Activated T-cell treated with anti-CD3 and anti-CD28 coated beads, Interleukin-2, amount 50 U/mL, for 72 hours (primary cell): ENCODE results near the gene ZNF486. TPM values are rescaled to one million over a fixed set of nuclear protein-coding genes. Genes with fewer than 3 reads are reported as not detected.
A peak's percentile ranks its signal among the peaks of the same experiment; 100 is the strongest.
"Not testable (repeated sequence)": the region's sequence is repeated elsewhere in the genome, so short reads cannot be mapped to it uniquely, and the experiment has no call there.

Source experiments
- ATAC-seq, 2 donors: fragments of 150-1000 bp; cut with Tn5 transposase; replicated peaks in 1 of 2; 2 replicates each; pipeline ENCODE4 v1.10.0; 2021; ENCODE audit warnings: moderate library complexity in 2 of 2, mild to moderate bottlenecking in 1 of 2
- DNase-seq, 2 donors: peaks; one replicate each; pipeline ENCODE4 v3.0.0; 2021 to 2022; ENCODE audit warnings: mixed read lengths in 1 of 2
- H3K27ac Mint-ChIP-seq: one replicate; pipeline ENCODE4 v1.8.0; 2022; ENCODE audit warnings: mild to moderate bottlenecking, moderate library complexity, mixed read lengths
- H3K27me3 Mint-ChIP-seq: one replicate; pipeline ENCODE4 v1.8.0; 2022; ENCODE audit warnings: low read depth, mixed read lengths
- H3K36me3 Mint-ChIP-seq, 2 donors: one replicate each; pipeline ENCODE4 v1.8.0; 2022; ENCODE audit warnings: mixed read lengths in 2 of 2, mild to moderate bottlenecking in 1 of 2; ENCODE audit not compliant: insufficient read depth in 2 of 2
- H3K4me1 Mint-ChIP-seq: one replicate; pipeline ENCODE4 v1.8.0; 2022; ENCODE audit warnings: low read depth, mixed read lengths
- H3K4me3 Mint-ChIP-seq, 2 donors: one replicate each; pipeline ENCODE4 v1.8.0; 2022; ENCODE audit warnings: mild to moderate bottlenecking in 2 of 2, mixed read lengths in 2 of 2, moderate library complexity in 2 of 2
- H3K9me3 Mint-ChIP-seq, 2 donors: one replicate each; pipeline ENCODE4 v1.8.0; 2022; ENCODE audit warnings: mixed read lengths in 2 of 2
- total RNA-seq, 2 donors: library from RNA; stranded (reverse); gene quantifications; one replicate each; pipeline ENCODE4 v1.2.3, GENCODE V29; 2022

The ZNF486 gene
- total RNA-seq, 2 donors from 2014 or later, result 14.0 to 17.3 TPM

GRCh38 chr19:20243629-20244028, 76.6 kb downstream of the ZNF486 start:
- DNase-seq (no peak), ATAC-seq (no peak)
- H3K27ac Mint-ChIP-seq, result no peak overlapping the region
- peaks cover 0 to 2% of the 10 kb centered on the region in 2 donors for H3K36me3 Mint-ChIP-seq
- no peaks in the 10 kb centered on the region for H3K9me3 Mint-ChIP-seq
- H3K4me1 Mint-ChIP-seq, result peaks cover 8% of the 10 kb centered on the region
- H3K4me3 Mint-ChIP-seq, result no peak overlapping the region
- no peaks in the 10 kb centered on the region for H3K27me3 Mint-ChIP-seq

- H3K4me1 Mint-ChIP-seq, result peaks cover 7% of the 10 kb centered on the region
- H3K27ac Mint-ChIP-seq, result peak overlapping the region; percentile 36
- H3K9me3 Mint-ChIP-seq, result no peaks in the 10 kb centered on the region
- no peaks in the 10 kb centered on the region for H3K27me3 Mint-ChIP-seq
- H3K36me3 Mint-ChIP-seq, result peaks cover 0 to 2% of the 10 kb centered on the region in 2 donors
- H3K4me3 Mint-ChIP-seq, result peak overlapping the region; percentile 12 to 44
- DNase-seq, result peak in 1 of 2 donors; percentile 10
- peak in 1 of 2 donors; percentile 76 for ATAC-seq
Observed at GRCh38 chr19:20244356-20244755, 77.3 kb downstream of the ZNF486 start.

- DNase-seq (no peak), ATAC-seq (no peak)
- Mint-ChIP-seq H3K9me3 (no peaks in the 10 kb centered on the region), H3K36me3 (peaks cover 0 to 2% of the 10 kb centered on the region in 2 donors), H3K4me3 (no peak overlapping the region), H3K27ac (no peak overlapping the region), H3K4me1 (peaks cover 7% of the 10 kb centered on the region), H3K27me3 (no peaks in the 10 kb centered on the region)
Observed at GRCh38 chr19:20245309-20245708, 78.3 kb downstream of the ZNF486 start.

GRCh38 chr19:20247016-20247683, 80.1 kb downstream of the ZNF486 start:
- Mint-ChIP-seq H3K27me3 (no peaks in the 10 kb centered on the region), H3K36me3 (peaks cover 0 to 2% of the 10 kb centered on the region in 2 donors), H3K27ac (no peak overlapping the region), H3K4me3 (no peak overlapping the region), H3K9me3 (no peaks in the 10 kb centered on the region), H3K4me1 (peaks cover 7% of the 10 kb centered on the region)
- DNase-seq, result peak; percentile 26
- ATAC-seq, result peak in 1 of 2 donors; percentile 51

- not testable (repeated sequence) for H3K27ac Mint-ChIP-seq, H3K36me3 Mint-ChIP-seq, ATAC-seq
Observed at GRCh38 chr19:20248258-20248657, 81.2 kb downstream of the ZNF486 start.

More at GRCh38 chr19:20248258-20248657, 81.2 kb downstream of the ZNF486 start:
- not testable (repeated sequence) for H3K27me3 Mint-ChIP-seq, DNase-seq, H3K9me3 Mint-ChIP-seq, H3K4me1 Mint-ChIP-seq, H3K4me3 Mint-ChIP-seq

Other genes with a start within 250 kb of the ZNF486 start
- gene ZNF682, start 127.7 kb upstream of the ZNF486 start, total RNA-seq, result 10 to 100 TPM; 13.3 to 14.1 TPM
- 10 to 100 TPM; 21.8 to 26.8 TPM for gene ZNF90, start 89.2 kb upstream of the ZNF486 start, total RNA-seq